GM19043 (cell line): ENCODE results near the gene SUSD5.

Source experiments
- ATAC-seq: cut with Tn5 transposase; IDR thresholded peaks from one replicate; pipeline ENCODE4 v1.9.1; 2021; ENCODE audit warnings: low read depth; ENCODE audit not compliant: unreplicated experiment

Gene SUSD5

DNA sequence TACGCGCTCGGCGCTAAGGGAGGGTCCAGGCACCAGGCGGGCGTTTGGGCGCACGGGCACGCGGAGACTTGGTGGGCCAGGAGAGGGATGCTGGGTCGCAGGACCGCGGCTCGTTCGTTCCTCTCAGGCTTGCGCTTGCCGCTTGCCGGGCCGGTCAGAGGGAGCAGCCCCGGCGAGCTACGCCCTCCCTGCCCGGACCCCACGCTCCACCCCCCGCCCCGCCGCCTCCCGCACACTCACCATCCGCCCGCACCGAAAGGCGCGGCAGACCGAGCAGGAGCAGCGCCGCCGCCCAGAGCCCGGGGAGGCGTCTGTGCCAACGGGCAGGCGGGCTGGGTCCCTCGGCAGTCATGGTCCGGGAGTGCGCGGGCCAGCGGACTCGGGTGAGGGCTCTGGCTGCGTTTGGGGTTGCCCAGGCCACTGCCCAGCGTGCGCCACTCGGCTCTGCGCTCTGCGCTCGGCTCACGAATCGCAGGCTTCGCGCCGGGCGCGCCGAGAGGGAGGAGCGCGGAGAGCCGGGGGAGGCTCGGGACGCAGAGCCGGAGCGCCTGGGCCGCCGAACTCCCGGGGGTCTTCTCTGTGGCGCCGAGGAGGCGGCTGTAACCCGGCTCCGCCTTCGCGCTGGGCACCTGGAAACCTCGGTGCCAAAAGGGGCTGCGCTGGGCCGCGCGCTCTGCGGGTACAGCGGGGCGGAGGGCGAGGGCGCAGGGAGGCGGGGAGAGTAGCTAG is at the start of gene SUSD5:
SUSD5 (minus strand) TSS at position 365 of the 729 bp plus-strand sequence; CDS start at position 352, 13 bp downstream.
- ATAC-seq, result no peak

DNA sequence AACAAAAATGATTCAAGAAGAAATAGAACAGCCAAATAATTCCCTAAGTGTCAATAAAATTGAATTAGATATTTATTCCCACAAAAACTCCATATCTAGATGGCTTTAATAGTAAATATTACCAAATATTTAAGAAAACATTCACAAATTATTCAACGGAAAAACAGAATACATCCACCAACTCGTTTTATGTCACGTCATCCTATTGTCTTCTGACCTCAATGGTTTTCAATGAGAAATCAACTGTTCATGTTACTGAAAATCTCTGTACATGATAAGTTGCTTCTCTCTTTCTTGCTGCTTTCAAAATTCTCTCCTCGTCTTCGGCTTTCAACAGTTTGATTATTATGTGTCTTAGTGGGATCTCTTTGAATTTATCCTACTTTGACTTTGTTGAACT is 41.5 kb upstream of the SUSD5 start:
- ATAC-seq, result no peak

DNA sequence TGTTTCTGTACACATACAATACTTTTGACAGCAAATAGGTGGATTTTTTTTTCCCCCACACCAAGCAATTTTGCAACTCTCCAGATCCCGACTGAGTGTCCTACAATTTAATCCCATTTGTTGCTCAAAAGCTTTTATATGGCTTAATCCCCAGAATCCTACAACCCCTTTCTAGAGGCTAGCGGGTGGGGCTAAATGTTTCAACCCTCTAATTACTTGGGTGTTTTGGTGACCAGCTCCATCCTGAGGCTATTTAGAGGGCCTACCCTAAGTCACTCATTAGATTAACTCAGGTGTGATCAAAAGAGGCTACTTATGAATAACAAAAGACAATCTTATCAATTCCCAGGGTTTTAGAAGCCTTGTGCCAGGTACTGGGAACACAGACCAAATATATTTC is 37.6 kb upstream of the SUSD5 start:
- ATAC-seq, result no peak

DNA sequence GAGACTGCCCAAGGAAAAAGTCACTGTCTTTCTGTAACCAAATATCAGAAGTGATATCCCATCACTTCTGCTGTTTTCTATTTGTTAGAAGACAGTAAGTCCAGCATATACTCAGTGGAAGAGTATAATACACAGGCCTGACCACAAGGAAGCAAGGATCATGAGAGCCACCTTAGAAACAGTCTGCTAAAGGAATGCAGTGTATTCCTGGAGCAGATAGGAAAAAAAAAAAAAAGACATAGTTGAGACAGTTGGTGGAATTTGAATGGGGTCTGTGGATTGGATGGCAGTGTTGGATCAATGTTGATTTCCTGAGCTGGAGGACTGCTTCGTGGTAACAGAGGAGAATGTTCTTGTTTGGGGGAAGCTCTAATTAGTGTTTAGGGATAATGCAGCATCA is 32.1 kb upstream of the SUSD5 start:
- ATAC-seq, result no peak

DNA sequence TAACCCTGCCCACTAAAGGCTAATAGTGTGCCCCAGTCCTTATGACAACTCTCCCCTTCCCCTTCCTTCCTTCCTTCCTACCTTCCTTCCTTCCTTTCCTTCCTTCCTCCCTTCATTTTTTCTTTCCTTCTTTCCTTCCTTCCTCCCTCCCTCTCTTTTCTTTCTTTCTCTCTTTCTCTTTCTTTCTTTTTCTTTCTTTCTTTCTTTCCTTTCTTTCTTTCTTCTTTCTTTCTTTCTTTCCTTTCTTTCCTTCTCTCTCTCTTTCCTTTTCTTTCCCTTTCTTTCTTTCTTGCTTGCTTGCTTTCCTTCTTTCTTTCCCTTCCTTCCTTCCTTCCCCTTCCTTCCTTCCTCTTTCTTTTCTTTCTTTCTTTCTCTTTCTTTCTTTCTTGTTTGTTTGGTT is 28.2 kb upstream of the SUSD5 start:
- ATAC-seq, result no peak

DNA sequence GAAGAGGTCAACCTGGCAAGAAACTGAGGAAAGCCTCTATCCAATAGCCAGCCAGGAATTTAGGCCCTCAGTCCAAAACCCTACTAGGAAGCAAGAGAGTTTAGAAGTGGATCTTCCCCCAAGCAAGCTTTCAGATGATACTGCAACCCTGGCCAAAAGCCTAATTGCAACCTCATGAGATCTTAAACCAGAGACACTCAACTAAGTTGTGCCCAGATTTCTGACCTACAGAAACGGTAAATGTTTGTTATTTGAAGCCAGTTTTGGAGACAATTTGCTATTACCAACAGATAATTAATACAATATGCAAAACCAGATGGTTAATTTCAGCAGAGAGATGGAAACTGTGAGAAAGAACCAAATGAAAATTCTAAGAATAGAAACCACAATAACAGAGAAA is 21.7 kb upstream of the SUSD5 start:
- no peak for ATAC-seq

DNA sequence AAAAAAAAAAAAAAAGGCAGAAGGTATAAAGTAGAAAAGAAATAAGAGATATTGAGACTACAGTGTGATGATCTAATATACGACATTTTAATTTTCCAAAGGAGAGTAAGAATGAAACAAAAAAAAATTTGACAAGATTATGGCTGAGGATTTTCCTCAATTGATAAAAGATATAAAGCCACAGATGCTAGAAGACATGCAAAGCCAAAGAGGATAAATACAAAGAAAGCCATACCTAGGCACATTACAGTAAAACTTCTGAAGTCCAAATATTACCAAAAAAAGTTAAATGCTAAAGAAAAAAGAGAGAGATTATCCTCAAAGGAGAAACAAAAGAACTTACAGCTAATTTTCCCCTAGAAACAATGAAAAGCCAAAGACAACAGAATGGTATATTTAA is 20.3 kb upstream of the SUSD5 start:
- ATAC-seq, result no peak

DNA sequence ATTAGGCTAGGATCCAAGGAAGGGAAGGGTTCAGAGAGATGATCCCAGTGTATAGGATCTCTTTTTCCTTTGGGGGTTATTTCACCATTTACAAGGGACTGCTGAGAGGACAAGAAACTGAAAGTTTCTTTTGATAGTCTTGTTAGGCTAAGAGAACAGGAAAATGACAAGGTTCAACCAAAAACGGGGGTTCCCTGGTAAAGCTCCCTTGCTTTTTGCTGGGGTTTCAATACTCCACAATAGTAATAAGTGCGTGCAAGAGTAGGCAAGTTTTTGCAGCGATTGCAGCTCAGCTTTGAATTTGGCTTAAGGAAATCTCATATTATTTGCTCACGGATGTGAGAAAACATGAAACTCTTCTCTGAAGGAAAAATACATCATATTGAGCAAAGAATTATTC is 18.8 kb upstream of the SUSD5 start:
- ATAC-seq, result no peak

DNA sequence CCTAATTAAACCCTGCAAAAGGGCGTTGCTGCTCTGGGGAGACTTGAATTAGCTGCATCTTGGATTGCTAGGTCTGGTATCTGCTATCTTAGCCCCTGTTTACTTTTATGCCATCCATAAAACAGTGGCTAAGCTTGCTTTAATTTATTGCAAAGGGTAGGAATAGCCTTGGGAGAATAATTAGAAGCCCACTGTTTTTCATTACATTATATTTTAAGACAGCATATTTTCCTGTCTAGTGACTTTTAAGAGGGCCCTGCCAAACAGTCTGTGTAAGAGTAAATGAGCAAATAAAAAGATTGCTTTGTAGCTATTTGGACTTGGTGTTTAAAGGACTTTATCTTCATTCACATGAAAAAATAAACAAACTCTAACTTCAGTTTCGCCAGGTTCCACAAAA is 17.4 kb upstream of the SUSD5 start:
- no peak for ATAC-seq

DNA sequence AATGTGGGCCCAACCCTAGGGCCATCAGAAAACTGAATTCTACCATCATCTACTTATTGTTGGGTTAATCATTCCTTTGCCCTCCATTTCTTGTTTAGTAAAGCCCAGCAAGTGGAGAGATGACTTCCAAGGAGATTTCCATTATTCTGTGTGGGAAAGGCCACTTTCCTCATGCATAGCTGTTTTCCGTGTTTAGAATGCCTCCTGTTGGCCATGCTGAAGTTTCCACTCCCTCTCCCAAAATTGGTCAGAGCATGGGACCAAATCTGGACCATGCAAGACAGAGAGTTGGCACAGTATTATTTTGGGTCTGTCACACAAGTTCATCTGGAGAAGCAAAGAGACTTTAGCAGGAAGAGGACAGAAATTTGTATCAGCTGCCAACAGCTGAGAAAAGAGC is 15.3 kb upstream of the SUSD5 start:
- no peak for ATAC-seq

DNA sequence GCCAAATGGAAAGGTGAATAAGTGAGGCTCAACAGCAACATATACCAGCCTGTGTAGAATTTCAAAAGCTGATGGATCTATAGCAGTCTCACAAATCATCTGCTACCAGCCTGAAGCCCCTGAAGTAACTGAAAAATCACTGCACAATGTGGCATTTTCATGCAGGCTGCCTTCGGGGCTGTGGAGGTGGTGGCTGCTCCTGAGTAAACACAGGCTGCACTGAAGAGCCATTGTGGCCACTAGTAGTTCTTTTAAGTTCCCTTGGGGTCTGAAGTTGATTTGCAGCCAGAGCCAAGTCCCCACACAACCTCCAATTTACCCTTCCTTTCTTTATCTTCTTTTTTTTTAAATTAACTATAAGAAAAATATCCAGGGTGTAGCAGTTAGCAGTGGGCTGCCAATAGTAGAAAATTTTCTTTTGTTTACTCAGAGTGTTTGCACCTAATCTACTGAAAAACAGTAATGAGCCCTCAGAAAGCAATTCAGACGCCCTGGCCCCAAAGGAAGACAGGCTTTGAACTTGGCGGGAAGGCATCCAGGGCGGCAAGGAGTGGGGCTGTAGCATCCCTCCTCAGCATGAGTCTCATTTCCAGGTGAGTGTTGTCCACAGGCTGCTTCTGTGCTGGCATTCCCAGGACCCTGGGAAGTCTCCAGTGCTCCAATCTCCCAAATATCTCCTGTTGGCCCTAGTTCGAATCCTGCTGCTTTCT is 13.3 kb upstream of the SUSD5 start:
- ATAC-seq, result no peak

DNA sequence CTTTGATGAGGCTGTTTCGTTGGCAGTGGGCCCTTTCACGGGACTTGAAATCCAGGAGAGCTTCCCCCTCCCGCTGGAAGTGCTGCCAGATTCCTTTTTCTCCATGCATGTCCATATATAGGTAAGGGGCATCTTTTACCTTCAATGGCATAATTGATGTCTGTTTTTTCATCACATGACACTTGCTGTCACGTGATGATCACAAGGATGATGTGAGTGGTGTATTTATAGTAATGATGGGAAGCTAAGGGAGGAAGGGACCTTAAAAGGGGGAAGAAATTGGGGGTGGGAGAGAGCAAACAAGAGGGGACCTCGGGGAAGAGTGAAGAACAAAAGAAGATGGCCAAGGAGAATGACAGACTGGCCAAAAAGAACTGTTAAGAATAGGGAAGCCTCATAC is 11.3 kb upstream of the SUSD5 start:
- ATAC-seq, result no peak

DNA sequence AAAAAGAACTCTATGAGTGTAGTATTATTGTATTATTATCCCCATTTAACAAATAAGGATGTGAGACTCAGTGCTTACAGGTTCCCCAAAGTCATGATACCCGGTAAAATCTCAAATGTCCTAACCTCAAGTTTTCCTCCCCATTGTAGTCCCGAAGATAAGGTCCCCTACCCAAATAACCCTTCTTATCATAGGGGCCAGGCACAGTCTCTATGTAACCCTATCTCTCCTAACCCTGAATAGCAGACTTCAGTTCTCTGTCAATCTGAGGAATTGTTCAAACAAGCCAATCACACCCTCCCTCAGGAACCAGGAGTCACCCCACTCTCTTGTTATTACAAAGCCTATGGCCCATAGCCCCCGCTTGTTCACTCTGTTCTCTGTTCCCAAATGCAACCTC is 10.5 kb upstream of the SUSD5 start:
- ATAC-seq, result no peak

DNA sequence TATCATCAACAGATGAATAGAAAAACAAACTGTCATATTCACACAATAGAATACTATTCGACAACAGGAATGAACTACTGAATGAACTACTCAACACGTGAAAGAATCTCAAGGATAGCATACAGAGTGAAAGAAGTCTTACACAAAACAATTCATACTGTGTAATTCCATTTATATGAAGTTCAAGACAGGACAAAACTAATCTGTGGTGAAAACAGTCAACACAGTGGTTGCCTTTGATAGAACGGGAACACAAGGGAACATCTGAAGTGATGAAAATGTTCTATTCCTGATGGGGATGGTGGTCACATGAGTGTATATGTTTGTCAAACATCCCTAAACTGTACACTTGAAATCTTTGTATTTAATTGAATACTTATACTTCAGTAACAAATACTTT is 2.6 kb upstream of the SUSD5 start:
- ATAC-seq, result no peak

DNA sequence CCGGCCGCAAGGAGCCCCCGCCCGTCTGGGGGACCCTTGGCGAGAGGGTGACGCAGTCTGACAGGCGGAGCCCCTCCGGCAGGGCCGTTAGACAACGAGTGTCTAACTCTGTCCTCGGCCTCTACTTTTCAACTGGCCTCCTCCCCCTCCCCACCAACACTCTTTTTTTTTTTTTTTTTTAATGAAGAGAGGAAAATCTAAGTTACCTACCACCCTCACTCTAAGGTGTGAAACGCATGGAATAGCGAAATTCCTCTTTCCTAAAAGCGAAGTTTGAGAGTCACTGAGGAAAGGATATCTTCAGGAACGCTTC is 521 bp upstream of the SUSD5 start:
- ATAC-seq, result no peak

DNA sequence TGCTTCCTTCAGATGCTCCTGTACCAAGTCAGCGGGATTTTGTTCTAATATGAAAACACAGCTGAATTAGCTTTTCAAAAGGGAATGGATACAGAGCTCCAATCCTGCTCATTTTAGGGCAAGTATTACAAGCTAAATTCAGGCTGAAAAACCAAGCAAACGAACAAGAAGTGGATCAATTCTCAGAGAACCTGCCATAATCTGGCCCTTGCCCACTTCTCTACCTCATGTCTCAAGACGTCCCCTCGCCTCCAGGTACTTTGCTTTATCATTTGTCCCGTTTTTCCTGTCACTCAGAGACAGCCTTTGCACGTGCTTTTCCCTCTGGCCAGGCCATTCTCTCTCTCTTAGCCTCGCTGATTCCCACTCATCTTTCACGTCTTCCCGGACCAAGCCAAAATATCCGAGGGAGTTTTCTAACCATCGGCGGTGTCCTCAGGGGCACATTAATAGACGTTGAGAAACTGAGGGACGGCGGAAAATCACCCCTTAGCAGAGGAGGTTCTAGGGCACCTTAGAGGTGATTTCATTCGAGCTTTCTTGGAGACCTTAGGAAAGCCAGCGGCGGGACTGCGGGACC is 654 bp downstream of the SUSD5 start:
- ATAC-seq, result no peak

DNA sequence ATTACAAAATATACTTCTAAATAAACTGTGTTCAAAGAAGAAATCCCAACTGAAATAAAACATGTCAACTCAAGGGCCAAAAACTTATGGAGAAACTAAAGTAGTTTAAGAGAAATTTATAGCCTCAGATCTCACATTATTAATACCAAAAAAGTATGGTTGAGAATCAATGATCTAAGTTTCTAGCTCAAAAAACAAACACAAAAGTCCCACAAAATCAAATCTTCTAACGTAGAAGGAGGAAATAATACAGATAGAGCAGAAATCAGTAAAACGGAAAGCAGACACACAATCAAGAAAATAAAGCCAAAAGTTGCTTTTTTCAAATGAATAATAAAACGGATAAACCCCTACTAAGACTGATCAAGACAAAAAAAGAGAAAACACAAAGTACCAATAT is 2.9 kb downstream of the SUSD5 start:
- no peak for ATAC-seq

DNA sequence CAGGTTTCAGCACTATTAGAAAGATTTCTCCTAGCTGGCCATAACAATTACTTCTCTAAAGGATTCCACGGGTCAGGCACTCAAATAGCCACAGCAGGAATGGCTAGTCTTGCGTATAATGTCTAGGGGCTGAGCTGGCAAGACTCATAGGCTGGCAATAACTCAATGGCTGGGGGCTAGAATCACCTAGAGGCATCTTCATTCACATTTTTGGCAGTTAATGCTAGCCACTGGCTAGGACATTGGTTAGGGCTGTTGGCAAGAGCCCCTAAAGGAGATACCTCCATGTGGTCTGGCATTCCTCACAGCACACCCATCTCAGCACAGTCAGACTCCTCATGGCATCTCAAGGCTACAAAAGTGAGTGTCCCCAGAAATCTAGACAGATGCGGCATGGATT is 6.2 kb downstream of the SUSD5 start:
- ATAC-seq, result no peak

DNA sequence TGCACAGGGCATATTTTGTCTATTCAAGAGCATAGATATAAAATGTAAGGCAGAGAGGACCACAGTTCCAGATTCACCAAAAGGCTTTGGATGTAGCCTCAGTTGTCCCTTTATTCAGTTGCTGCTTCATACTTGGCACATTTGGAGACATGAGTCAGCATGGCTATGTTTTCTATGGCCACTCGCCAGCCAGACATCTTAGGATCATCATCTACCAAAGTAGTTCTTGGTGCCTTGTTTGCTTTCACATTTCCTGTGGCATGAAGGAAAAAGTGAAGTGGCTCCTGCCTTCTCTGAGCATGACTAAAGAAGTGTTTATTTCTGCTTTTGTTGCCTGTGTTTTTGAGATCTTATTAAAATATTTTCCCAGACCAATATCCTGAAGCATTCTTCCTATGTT is 7.2 kb downstream of the SUSD5 start:
- ATAC-seq, result no peak

DNA sequence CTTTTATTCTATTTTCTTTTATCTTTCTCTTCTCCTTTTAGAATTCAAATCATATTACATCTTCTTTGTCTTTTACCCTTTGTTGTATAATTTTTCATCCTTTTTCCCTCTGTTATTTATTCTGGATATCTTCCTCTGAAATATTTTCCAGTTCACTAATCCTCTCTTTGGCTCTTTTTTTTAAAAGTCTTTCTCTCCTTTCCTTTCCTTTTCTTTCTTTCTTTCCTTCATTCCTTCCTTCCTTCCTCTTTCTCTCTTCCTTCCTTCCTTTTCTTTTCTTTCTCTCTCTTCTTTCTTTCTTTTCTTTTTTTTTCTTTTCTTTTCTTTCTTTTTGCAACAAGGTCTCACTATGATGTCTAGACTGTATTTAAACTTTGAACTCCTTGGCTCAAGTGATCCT is 9.3 kb downstream of the SUSD5 start:
- ATAC-seq, result no peak

DNA sequence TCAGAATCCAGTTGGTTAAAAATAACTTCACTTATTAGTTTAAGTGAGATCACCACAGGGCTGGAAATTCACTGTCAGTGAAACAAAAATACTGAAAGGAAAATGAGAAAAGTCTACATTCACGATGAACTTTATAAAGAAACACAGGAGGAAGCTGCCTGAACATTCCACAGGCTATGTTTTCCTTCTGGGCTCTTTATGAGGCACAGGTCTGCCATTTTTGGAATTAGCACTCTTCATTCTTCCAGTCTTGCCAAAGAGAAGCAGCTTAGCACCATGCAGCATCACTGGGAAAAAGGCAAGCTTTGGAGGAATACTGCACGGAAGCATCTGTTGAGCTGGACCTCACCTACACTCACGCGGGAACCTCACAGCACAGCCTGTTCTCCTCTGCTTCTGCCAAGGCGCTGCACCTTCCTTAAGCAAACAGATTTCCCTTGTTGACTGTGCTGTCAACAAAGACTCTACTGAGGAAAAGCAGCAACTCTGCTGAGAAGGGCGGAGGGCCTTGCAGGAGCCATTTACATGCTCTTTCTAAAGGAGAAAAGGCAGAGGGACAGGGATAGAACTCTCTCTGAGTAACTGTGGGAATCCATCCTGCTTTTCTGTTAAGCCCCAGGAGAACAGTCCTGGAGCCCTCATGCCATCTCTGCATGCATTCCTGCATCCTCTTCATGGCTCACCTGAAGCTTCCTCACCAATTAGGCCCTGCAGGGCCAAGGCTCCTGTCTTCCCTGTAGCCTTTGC is 15.7 kb downstream of the SUSD5 start:
- no peak for ATAC-seq

DNA sequence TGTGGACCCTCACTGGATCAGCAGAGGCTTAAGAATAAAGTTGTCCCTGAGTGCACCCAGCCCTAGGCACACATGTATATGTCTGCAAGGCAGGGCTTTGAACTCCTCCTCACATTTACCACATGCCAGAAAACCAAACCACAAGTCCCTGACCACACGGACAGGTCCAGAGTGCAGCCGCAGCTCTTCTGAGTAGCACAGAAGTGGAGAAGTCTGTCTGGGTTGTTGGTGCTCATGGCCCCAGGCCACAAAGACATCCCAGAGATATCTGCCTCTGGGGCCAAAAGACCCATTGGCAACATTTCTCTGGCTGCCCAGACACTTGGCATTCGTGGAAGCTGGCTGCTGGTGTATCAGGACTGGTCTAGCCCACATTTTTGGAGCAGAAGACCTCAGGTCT is 17.4 kb downstream of the SUSD5 start:
- ATAC-seq, result no peak
